Measurements from ENCODE around the gene SRSF4. TPM values are rescaled to one million over a fixed set of nuclear protein-coding genes. Genes with fewer than 3 reads are reported as not detected.

The SRSF4 gene
- total and polyA plus RNA-seq, 11 donors, result 40.4 to 54.6 (median 49.0) TPM

DNA sequence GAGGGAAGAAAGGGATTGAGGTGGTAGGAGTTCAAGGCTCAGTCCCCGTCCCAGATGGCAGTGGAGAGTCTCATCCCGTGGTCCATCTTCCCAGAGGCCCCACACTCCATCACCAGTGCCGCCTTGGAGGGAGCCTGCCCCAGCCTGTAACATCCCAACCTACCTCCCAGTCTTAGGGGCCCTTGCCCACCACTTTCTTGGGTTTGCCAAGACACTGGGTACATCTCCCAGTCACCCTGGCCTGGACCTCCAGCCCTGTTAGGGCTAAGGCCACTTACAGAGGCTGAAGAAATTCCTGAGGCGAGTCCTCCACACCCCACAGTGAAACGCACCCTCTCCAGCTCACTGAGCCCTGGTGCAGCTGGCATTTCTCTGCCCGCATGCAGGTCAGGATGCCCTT lies 61.3 kb downstream of the SRSF4 start:
- H3K27ac ChIP-seq, result peak overlapping the region in 1 of 12 donors; percentile 99
- intact Hi-C loops (cut with DNase I), result loop anchor here in 6 of 10 donors (5.0 to 10.0 kb wide), 6 partner anchors 54 to 346 kb away; partner anchors contain the start of gene SRSF4 (in 2 of the 6)
- 92 to 97% (median 95%) methylated on average over 3 to 6 of the region's 6 CpGs for WGBS, 4 donors

DNA sequence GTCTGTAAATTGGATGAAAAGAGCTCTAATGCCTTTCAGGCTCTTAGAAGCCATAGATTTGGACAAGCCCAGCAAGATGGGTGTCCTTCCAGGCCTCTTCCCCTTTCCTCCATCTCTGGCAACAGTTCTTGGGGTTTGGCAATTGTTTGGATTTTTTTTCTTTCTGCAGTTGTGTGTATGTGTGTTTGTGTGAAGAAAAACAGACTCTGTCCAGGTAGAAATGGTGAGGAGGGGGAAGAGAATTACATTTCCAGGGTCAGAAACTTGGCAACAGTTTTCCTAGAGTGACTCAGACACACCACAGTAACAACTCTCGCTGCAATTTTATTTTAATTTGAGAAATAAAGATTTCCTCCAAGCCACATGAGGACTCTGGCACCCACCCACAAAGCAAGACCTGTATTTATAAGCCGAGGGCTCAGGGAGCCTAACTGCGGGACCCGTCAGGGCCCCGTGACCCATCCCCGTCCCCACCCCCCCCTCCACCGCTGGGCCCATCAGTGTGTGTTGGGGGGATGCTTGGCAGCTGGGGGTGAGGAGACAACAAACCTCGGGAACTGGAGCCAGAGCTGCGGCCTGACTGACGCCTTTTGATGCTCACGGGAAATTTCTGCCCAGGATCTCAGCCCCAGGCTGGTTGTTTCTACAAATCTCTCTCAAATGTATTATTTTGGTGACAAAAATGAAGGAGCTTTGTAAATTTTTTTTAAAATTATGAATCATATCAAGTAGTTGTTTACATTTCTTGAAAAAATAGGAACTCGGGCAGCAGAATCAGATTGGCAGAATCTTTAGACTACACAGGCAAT lies 62.4 kb downstream of the SRSF4 start:
- Histone ChIP-seq H3K27me3 (peaks cover 0 to 37% (median 15%) of the 10 kb centered on the region in 9 donors), H3K36me3 (peaks cover 0 to 37% (median 9%) of the 10 kb centered on the region in 9 donors), H3K4me3 (no peak overlapping the region), H3K9me3 (no peaks in the 10 kb centered on the region), H3K27ac (peak overlapping the region in 1 of 12 donors; percentile 99), H3K4me1 (peaks cover 0 to 31% (median 12%) of the 10 kb centered on the region in 12 donors)
- WGBS, 4 donors, result 82 to 91% (median 89%) methylated on average over 12 of the region's 12 CpGs
- DNase-seq, result no peak
- TF ChIP-seq POLR2A (IDR thresholded peaks at IDR 0.05), result no peak
- TF ChIP-seq, protein P1, sequence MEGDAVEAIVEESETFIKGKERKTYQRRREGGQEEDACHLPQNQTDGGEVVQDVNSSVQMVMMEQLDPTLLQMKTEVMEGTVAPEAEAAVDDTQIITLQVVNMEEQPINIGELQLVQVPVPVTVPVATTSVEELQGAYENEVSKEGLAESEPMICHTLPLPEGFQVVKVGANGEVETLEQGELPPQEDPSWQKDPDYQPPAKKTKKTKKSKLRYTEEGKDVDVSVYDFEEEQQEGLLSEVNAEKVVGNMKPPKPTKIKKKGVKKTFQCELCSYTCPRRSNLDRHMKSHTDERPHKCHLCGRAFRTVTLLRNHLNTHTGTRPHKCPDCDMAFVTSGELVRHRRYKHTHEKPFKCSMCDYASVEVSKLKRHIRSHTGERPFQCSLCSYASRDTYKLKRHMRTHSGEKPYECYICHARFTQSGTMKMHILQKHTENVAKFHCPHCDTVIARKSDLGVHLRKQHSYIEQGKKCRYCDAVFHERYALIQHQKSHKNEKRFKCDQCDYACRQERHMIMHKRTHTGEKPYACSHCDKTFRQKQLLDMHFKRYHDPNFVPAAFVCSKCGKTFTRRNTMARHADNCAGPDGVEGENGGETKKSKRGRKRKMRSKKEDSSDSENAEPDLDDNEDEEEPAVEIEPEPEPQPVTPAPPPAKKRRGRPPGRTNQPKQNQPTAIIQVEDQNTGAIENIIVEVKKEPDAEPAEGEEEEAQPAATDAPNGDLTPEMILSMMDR (IDR thresholded peaks at IDR 0.05), result no peak
- ATAC-seq, result no peak
- intact Hi-C loops (cut with DNase I), result no loop called here

More for the DNA sequence above, 61.3 kb downstream of the SRSF4 start:
- Histone ChIP-seq H3K9me3 (no peaks in the 10 kb centered on the region), H3K36me3 (peaks cover 0 to 30% (median 9%) of the 10 kb centered on the region in 9 donors), H3K4me1 (peaks cover 0 to 40% (median 17%) of the 10 kb centered on the region in 12 donors), H3K27me3 (peaks cover 0 to 45% (median 18%) of the 10 kb centered on the region in 9 donors), H3K4me3 (no peak overlapping the region)
- TF ChIP-seq, protein P1 (IDR thresholded peaks at IDR 0.05), result no peak
- no peak for TF ChIP-seq POLR2A (IDR thresholded peaks at IDR 0.05)
- DNase-seq (no peak), ATAC-seq (no peak)

- 72 to 84% (median 83%) methylated on average over 2 of the region's 2 CpGs for WGBS, 4 donors
- peaks cover 0 to 17% (median 7%) of the 10 kb centered on the region in 9 donors for H3K27me3 ChIP-seq
- TF ChIP-seq POLR2A (IDR thresholded peaks at IDR 0.05), result no peak
- TF ChIP-seq, protein P1 (IDR thresholded peaks at IDR 0.05), result peak in 2 of 12 donors; percentile 5 to 32
- H3K36me3 ChIP-seq, result peaks cover 0 to 50% (median 13%) of the 10 kb centered on the region in 9 donors
- H3K4me3 ChIP-seq, result no peak overlapping the region
- no peak for ATAC-seq
- intact Hi-C loops (cut with DNase I), result no loop called here
- no peak for DNase-seq
- H3K9me3 ChIP-seq, result no peaks in the 10 kb centered on the region
- peak overlapping the region in 1 of 12 donors; percentile 53 for H3K27ac ChIP-seq
- H3K4me1 ChIP-seq, result peaks cover 0 to 12% (median 6%) of the 10 kb centered on the region in 12 donors
Observed at GRCh38 chr1:29117381-29117780, 64.3 kb downstream of the SRSF4 start.

GRCh38 chr1:29114654-29115053 lies 67.0 kb downstream of the SRSF4 start:
- TF ChIP-seq, protein P1 (IDR thresholded peaks at IDR 0.05), result no peak
- TF ChIP-seq POLR2A (IDR thresholded peaks at IDR 0.05), result no peak
- no peak overlapping the region for H3K27ac ChIP-seq
- H3K9me3 ChIP-seq, result no peaks in the 10 kb centered on the region
- H3K27me3 ChIP-seq, result no peaks in the 10 kb centered on the region
- WGBS, 4 donors, result 76 to 93% (median 85%) methylated on average over 1 of the region's 1 CpG
- no peak for DNase-seq
- no peak for ATAC-seq
- intact Hi-C loops (cut with DNase I), result no loop called here
- no peak overlapping the region for H3K4me3 ChIP-seq
- peaks cover 0 to 75% (median 26%) of the 10 kb centered on the region in 9 donors for H3K36me3 ChIP-seq
- H3K4me1 ChIP-seq, result no peaks in the 10 kb centered on the region
